Gastrocnemius medialis (tissue), 4 donors: ENCODE data around the gene TMEM209. TPM values are rescaled to one million over a fixed set of nuclear protein-coding genes. Genes with fewer than 3 reads are reported as not detected.

Experiments
- ATAC-seq, 2 donors: fragments of 150-250 bp; one replicate each; pipeline ENCODE4 v1.9.1; 2016
- DNase-seq, 2 donors: peaks; one replicate each; pipeline ENCODE4 v3.0.0-alpha.2; 2019
- H3K27ac ChIP-seq, 4 donors: fragments of 200-600 bp; sonication (generic); 1 replicate in 1 of 4; 2 replicates in 3 of 4; pipeline ENCODE4 v1.5.1; 2016 to 2018; ENCODE audit warnings: mild to moderate bottlenecking in 2 of 4, moderate library complexity in 1 of 4
- H3K27me3 ChIP-seq, 3 donors: fragments of 200-600 bp; sonication (generic) in 2 of 3; 1 replicate in 1 of 3; 2 replicates in 2 of 3; pipeline versions ENCODE4 v1.5.1 to v1.6.0; 2016 to 2019; ENCODE audit warnings: mild to moderate bottlenecking in 1 of 3, moderate library complexity in 1 of 3
- H3K36me3 ChIP-seq, 2 donors: fragments of 200-600 bp; sonication (generic) in 1 of 2; one replicate each; pipeline ENCODE4 v1.5.1; 2017 to 2018
- H3K4me1 ChIP-seq, 2 donors: fragments of 200-600 bp; sonication (generic) in 1 of 2; one replicate each; pipeline ENCODE4 v1.5.1; 2016 to 2017; ENCODE audit warnings: mild to moderate bottlenecking in 2 of 2
- H3K4me3 ChIP-seq, 4 donors: fragments of 200-600 bp; sonication (generic) in 3 of 4; 1 replicate in 1 of 4; 2 replicates in 3 of 4; pipeline ENCODE4 v1.5.1; 2016 to 2019; ENCODE audit warnings: mild to moderate bottlenecking in 2 of 4
- H3K9me3 ChIP-seq, 3 donors: fragments of 200-600 bp; sonication (generic) in 2 of 3; 1 replicate in 1 of 3; 2 replicates in 2 of 3; pipeline ENCODE4 v1.5.1; 2016 to 2019
- POLR2A ChIP-seq, 2 donors: fragments of 450-650 bp; IDR thresholded peaks; one replicate each; pipeline ENCODE4 v1.6.1; 2017; ENCODE audit warnings: antibody characterized with exemption in 2 of 2, mild to moderate bottlenecking in 2 of 2, moderate library complexity in 2 of 2
- in situ Hi-C, 4 donors: fragments of 200-750 bp; cut with MboI; loops; one replicate each; pipeline versions ENCODE4 v1.15.0 to v1.8.0; 2017; ENCODE audit warnings: low sequenced_read_pairs in 4 of 4
- intact Hi-C: fragments of 100-400 bp; cut with DNase I; formaldehyde crosslinking; loops from one replicate; pipeline ENCODE4 v1.15.1; 2023; ENCODE audit warnings: low total_unique reads
- total RNA-seq, 4 donors: library from RNA; depleted of rRNA; stranded (reverse); fragments of >200 nt; gene quantifications; one replicate each; pipeline versions ENCODE4 v1.1.0 to v1.2.3, GENCODE V29; 2016
- TF ChIP-seq, protein P1 (sequence below), 5 experiments: fragments of 450-650 bp in 3 of 5; fragments of 200-600 bp in 2 of 5; sonication (generic) in 2 of 5; IDR thresholded peaks in 4 of 5; conservative IDR thresholded peaks in 1 of 5; 1 replicate in 4 of 5; 2 replicates in 1 of 5; pipeline ENCODE4 v1.5.1; 2016 to 2019; ENCODE audit warnings: antibody characterized with exemption in 5 of 5, mild to moderate bottlenecking in 3 of 5, moderate library complexity in 3 of 5

The TMEM209 gene
- total RNA-seq, 4 donors from 2014 or later: 5.4 to 14.0 (median 9.9) TPM

DNA sequence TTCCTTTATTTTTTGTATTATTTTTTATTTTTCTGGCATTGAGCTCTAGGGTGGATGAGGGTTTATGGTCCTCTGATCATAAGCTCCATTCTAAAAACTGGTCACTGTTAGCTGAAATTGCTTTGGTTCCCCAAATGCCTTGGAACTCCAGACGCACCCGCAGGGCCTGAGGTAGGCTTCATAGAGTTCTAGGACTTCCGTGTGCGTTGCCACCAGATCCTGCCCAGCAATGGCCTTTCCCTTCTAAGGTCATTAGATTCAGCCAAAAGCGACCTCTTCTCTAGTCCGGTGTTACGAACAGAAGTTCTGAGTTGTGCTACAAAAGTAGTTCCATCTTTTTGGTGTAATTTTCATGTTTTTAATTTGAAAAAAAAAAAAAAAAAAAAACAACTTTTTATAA, 70.5 kb downstream of the TMEM209 start:
- Histone ChIP-seq H3K4me3 (no peak overlapping the region), H3K27ac (no peak overlapping the region), H3K36me3 (peaks cover 0 to 23% of the 10 kb centered on the region in 2 donors), H3K4me1 (no peaks in the 10 kb centered on the region), H3K9me3 (no peaks in the 10 kb centered on the region), H3K27me3 (no peaks in the 10 kb centered on the region)
- intact Hi-C loops: loop anchor here (1.0 kb wide), 1 partner anchor 35 kb away; no protein-coding TSS in a partner anchor
- DNase-seq (no peak), ATAC-seq (no peak)
- no peak for TF ChIP-seq POLR2A (IDR thresholded peaks at IDR 0.05)
- TF ChIP-seq, protein P1, sequence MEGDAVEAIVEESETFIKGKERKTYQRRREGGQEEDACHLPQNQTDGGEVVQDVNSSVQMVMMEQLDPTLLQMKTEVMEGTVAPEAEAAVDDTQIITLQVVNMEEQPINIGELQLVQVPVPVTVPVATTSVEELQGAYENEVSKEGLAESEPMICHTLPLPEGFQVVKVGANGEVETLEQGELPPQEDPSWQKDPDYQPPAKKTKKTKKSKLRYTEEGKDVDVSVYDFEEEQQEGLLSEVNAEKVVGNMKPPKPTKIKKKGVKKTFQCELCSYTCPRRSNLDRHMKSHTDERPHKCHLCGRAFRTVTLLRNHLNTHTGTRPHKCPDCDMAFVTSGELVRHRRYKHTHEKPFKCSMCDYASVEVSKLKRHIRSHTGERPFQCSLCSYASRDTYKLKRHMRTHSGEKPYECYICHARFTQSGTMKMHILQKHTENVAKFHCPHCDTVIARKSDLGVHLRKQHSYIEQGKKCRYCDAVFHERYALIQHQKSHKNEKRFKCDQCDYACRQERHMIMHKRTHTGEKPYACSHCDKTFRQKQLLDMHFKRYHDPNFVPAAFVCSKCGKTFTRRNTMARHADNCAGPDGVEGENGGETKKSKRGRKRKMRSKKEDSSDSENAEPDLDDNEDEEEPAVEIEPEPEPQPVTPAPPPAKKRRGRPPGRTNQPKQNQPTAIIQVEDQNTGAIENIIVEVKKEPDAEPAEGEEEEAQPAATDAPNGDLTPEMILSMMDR (IDR thresholded peaks at IDR 0.05 in 4 of 5, conservative IDR thresholded peaks at IDR 0.05 in 1 of 5): no peak
- in situ Hi-C loops: no loop called here

DNA sequence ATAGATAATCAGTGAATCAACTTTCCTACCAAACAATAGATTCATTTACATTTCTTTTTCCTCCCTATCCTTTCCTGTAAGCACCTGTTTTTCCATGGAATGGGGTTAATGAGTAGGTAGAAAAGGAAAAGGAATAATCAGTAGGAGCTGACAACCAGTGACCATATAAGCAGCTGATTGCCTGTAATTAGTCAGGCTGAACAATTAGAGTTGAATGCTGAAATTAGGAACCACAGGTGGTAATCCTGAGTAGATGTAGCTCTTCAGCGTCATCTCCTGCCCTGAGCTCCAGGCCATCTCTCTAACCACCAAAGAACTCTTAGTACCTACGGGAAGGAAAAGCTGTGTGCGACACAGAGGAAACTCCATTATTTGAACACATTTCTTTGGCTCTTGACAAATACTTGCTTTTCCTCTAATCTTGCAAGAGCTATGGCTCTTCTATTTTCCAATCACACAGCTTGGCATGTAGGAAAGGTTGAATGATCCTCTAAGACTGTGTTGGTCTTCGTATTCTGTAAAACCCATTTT, 71.0 kb downstream of the TMEM209 start:
- no peak for ATAC-seq

DNA sequence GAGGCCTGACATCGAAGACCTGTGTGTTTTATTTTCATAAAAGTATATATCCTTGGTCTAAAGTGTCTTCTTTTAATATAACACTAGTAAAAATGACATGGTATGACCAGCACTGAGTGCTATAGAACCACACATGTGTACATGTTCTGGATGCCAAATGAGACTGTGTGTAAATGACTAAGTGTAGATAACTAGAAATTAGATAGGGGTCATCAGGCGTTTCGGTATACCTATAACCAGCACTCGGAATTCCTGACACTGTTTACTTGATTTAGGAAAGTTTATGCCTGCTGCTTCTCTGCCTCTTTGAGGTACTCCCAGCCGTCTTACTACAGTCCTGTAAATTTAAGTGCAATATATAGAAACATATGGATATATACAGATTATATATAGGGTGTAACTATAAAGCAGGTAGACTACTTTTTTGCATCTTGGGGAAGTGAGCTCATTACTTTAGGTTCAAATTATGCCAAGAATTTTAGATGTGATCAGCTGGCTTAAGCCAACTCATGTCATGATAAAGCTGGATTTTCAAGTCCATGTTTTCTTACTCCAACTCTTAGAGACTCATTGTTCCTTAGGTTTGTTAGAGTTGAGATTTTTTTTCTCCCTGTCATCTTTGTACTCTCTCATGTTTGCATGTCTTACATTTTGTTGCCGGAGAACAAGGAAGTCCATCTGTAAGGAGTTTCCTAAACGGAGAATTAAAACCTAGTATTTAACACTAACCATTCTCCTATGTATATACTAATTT, 72.0 kb downstream of the TMEM209 start:
- Histone ChIP-seq H3K36me3 (peaks cover 0 to 33% of the 10 kb centered on the region in 2 donors), H3K4me1 (peaks cover 0 to 2% of the 10 kb centered on the region in 2 donors), H3K4me3 (no peak overlapping the region), H3K9me3 (no peaks in the 10 kb centered on the region), H3K27ac (no peak overlapping the region), H3K27me3 (no peaks in the 10 kb centered on the region)
- intact Hi-C loops: no loop called here
- DNase-seq: no peak
- no peak for ATAC-seq
- no peak for TF ChIP-seq POLR2A (IDR thresholded peaks at IDR 0.05)
- TF ChIP-seq, protein P1 (IDR thresholded peaks at IDR 0.05 in 4 of 5, conservative IDR thresholded peaks at IDR 0.05 in 1 of 5): no peak
- in situ Hi-C loops: no loop called here

More for the DNA sequence above, 71.0 kb downstream of the TMEM209 start:
- in situ Hi-C loops: no loop called here
- no peak for DNase-seq
- no peak for TF ChIP-seq POLR2A (IDR thresholded peaks at IDR 0.05)
- TF ChIP-seq, protein P1 (IDR thresholded peaks at IDR 0.05 in 4 of 5, conservative IDR thresholded peaks at IDR 0.05 in 1 of 5): no peak
- Histone ChIP-seq H3K36me3 (peaks cover 0 to 29% of the 10 kb centered on the region in 2 donors), H3K4me3 (no peak overlapping the region), H3K27me3 (no peaks in the 10 kb centered on the region), H3K9me3 (no peaks in the 10 kb centered on the region), H3K27ac (no peak overlapping the region), H3K4me1 (no peaks in the 10 kb centered on the region)
- intact Hi-C loops: no loop called here

DNA sequence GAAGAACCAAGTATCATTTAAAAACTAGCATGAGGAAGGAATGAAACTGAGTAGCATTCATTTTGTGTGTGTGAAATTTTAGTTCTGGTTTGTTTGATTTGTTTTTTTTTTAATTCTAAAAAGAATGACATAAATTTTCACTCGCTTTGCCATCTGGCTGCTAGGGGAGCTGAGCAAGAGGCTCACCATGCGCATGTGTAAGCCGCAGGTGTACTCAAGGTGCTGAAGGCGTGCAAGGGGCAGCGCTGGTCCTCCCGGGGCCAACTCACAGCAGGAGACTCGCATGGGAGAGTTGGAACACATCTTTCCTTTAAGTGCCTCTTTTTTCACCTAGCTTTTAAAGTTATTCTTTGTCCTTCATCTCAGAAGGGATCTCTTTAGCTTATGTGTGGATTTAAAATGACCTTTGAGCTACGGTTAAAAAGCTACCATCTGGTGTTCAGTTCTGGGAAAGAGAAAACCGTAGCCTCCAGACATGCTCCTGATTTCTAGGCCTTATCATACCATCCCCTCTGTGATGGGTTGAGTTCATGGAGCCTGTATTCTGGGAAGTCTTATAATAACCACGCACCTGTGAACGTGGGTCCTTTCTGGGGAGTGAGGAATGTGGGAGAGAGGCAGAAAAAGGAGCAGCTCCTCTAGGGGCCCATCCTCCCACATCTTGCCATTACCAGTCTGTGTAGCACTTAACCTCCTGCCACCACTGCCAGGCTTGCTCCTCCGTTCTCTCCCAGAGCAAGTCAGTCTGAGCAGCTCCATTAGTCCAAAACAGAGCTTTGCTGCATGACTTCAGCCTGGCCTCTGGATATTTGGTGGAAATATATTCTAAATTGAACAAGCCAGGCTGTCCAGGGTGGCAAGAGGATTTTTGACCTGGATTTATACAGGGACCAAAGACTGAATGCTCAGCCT, 73.0 kb downstream of the TMEM209 start:
- Histone ChIP-seq H3K4me1 (peaks cover 0 to 12% of the 10 kb centered on the region in 2 donors), H3K27ac (no peak overlapping the region), H3K9me3 (no peaks in the 10 kb centered on the region), H3K4me3 (no peak overlapping the region), H3K36me3 (peaks cover 0 to 33% of the 10 kb centered on the region in 2 donors), H3K27me3 (no peaks in the 10 kb centered on the region)
- TF ChIP-seq POLR2A (IDR thresholded peaks at IDR 0.05): no peak
- TF ChIP-seq, protein P1 (IDR thresholded peaks at IDR 0.05 in 4 of 5, conservative IDR thresholded peaks at IDR 0.05 in 1 of 5): no peak
- no peak for DNase-seq
- intact Hi-C loops: no loop called here
- in situ Hi-C loops: no loop called here
- no peak for ATAC-seq
